Stimulated activated CD8-positive, alpha-beta memory T cell treated with anti-CD3 and anti-CD28 coated beads, Interleukin-7, amount 100 ng/mL, for 48 hours (primary cell): ENCODE results near the gene ANKRD65.
"Not testable (repeated sequence)": the region's sequence is repeated elsewhere in the genome, so short reads cannot be mapped to it uniquely, and the experiment has no call there.

Experiments used
- DNase-seq, 2 donors: peaks; one replicate each; pipeline ENCODE4 v3.0.0-alpha.2; 2020; ENCODE audit warnings: low read depth in 1 of 2; ENCODE audit errors: extremely low read depth in 1 of 2

Gene ANKRD65

DNA sequence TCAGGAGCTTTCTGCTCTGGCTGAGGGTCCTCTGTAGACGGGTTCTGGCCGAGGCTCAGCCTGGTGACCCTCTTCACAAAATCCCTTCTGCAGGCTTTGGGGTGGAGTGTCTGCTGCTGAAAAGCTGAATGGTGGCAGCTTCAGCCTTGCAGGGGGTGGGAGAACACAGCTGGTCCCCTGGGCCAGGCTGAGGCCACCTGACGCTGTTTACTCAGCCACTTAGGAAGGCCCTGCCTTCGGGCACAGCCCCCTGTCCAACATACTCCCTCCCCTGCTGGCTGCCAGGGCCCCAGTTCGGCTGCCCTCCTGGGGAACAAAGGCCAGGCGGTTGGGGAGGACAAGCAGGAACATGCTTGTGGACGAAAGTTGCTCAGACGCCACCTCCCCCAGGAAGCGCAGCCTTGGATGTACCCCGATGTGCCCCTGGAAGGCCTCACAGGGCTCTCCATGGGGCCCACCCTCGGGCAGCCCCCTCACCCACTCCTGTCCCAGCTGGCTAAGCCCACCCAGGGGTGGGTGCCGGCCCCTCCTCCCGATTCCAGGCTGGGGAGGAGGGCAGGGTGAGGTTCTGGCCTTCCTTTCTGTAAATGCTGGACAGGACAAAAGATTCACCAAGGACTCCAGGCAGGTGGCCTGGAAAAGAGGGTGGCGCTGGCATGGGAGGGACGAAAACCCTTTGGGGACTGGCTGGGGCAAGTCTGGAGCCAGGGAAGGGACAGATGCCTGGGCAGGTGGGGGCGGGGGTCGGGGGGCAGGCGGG lies at the start of gene ANKRD65:
ANKRD65 (minus strand) TSS at position 130 of the 760 bp plus-strand sequence. CDS start 271 bp downstream, outside the sequence.
- no peak for DNase-seq

- not testable (repeated sequence) for DNase-seq
These were observed 47.3 kb upstream of the ANKRD65 start for GRCh38 chr1:1468196-1468985.

GRCh38 chr1:1463312-1463711 lies 42.2 kb upstream of the ANKRD65 start:
- no peak for DNase-seq

- no peak for DNase-seq
These were observed 41.4 kb upstream of the ANKRD65 start for GRCh38 chr1:1462318-1462966.

DNA sequence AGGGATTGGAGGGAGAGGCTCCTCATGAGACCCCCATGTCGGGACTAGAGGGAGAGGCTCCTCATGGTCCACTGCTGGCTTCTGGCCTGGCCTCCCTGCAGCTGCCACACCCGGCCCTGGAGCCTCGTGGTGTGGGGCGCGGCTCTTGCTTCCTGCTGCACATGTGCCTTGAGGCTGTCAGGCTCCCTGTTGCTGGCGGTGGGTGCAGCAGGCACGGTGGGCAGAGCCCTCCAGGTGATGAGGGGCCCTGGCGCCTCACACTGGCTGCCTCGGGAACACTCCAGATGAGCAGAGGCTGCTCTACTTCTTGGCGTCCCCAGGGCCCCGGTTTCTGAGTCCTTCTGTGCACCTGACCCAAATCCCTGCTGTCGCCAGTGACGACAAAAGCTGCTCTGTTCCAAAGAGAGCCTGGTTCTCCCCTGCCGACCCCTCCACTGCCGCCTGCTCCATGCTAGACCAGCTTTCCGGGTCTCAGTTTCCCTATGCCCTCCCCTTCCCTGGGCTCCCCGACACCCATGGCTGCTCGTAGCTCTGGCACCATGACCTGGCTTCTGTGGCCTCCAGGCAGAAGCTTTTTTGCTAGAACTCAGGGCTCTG lies 40.7 kb upstream of the ANKRD65 start:
- no peak for DNase-seq

GRCh38 chr1:1460540-1461130 lies 39.6 kb upstream of the ANKRD65 start:
- DNase-seq: no peak

DNA sequence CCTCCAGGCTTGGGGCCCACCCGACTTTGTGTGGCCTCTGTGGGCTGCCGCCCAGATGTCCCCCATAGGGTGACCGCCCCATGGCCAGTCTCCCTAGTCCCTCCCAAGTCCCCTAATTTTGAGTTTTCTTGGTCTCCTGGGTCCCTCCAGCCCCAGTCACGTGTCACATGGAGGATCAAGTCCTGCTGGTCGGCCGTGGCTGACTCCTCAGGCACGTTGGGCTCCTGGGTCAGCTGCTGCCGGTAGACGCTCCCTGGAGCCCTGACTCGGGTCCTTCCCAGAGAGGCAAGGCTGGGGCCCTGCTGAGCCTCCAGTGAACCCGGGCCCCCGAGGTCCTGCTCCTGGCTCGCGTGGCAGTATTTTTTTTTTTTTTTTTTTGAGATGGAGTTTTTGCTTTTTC lies 38.6 kb upstream of the ANKRD65 start:
- DNase-seq: not testable (repeated sequence)

DNA sequence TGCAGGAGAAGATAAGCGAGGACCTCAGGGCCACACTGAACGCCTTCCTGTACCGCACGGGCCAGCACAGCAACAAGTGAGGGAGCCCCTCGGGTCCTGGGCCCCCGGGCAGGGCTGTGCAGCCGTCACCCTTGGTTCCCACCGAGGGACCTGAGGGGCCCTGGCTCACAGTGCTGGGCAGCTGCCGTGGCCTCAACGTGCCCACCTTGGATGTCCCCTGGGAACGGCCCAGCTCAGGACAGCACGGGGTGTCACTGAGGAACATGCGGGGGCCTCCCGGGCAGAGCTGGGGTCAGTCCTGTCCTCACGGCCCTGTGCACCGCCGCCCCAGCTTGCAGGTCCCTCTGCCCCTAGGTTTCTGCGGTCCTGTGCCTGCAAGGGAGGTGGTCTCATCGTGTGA lies 38.1 kb upstream of the ANKRD65 start:
- not testable (repeated sequence) for DNase-seq

GRCh38 chr1:1456683-1457255 lies 35.7 kb upstream of the ANKRD65 start:
- DNase-seq: not testable (repeated sequence)

DNA sequence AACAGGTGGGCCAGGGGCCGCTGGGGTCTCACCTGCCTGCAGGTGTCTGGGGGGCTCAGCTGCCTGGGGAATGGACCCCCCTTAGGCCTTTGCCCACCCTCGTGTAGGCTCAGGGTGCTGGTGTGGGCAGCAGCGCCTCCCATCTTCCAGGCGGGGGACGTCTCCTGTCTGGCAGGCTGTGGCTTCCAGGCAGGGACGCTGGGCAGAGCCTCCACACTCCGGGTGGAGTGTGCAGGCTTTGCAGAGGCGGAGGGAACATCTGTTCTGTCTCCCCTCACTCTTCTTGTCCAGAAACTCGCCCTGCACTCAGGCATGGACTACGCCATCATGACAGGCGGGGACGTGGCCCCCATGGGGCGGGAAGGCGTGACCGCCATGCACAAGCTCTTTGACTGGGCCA lies 34.9 kb upstream of the ANKRD65 start:
- not testable (repeated sequence) for DNase-seq

DNA sequence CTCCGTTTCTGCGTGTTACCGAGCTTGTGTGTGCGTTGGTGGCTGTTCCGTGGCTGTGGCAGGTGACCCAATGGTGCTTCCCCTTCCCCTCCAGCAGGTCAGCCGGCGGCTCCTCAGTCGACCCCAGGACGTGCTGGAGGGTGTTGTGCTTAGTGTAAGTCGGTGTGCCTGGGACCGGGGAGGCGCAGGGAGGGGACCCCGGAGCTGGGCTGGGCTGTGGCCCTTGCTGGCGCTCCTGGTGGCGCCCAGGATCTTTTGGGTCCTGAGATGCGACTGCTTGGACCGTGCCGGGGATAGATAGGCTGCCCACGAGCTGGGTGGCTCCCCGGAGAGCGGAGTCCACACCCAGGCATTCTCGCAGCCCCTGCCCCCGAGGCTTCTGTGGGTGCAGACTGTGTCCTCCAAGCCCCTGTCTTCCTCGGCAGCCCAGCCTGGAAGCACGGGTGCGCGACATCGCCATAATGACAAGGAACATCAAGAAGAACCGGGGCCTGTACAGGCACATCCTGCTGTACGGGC lies 34.3 kb upstream of the ANKRD65 start:
- no peak for DNase-seq

DNA sequence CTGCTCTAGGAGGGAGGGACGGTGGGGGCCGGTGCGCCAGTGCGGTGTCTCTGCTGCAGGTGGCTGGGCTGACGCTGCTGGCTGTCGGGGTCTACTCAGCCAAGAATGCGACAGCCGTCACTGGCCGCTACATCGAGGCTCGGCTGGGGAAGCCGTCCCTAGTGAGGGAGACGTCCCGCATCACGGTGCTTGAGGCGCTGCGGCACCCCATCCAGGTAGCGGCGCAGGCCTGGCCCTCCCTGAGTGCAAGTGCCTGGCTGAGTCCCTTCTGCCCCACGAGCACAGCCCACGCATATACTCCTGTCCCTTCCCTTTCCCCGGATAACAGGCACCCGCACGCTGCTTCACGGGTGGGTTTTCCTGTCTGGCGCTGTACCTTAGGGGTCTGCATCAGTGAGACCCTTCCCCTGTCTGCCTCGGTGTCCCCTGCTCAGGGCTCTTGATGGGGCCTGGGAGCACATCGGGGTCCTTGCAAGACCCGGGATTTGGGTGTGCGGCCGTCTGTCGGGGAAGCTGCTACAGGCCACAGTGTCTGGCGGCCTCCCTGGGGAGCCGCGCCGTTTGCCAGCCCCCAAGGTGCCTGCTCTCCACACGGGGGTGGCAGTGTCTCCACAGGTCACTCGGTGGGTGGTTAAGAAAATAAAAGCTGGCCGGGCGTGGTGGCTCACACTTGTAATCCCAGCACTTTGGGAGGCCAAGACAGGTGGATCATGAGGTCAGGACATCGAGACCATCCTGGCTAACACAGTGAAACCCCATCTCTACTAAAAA lies 33.4 kb upstream of the ANKRD65 start:
- DNase-seq: not testable (repeated sequence)

- DNase-seq: no peak
These were observed 31.8 kb upstream of the ANKRD65 start for GRCh38 chr1:1452882-1453281.

DNA sequence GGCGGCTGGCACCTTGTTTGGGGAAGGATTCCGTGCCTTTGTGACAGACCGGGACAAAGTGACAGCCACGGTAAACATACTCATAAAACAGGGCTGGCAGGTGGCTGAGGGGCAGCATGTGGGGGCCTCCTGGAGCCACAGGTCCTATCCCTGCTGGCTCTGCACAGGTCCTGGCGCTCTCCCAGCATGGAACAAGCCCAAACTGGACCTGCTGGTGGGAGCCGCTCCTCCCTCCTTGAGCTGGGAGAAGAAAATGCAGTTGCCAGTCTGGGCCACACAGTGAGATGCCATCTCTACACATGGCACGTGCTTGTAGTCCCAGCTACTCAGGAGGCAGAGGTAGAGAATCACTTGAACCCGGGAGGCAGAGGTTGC lies 31.3 kb upstream of the ANKRD65 start:
- DNase-seq: not testable (repeated sequence)

GRCh38 chr1:1451696-1452364 lies 30.8 kb upstream of the ANKRD65 start:
- no peak for DNase-seq

DNA sequence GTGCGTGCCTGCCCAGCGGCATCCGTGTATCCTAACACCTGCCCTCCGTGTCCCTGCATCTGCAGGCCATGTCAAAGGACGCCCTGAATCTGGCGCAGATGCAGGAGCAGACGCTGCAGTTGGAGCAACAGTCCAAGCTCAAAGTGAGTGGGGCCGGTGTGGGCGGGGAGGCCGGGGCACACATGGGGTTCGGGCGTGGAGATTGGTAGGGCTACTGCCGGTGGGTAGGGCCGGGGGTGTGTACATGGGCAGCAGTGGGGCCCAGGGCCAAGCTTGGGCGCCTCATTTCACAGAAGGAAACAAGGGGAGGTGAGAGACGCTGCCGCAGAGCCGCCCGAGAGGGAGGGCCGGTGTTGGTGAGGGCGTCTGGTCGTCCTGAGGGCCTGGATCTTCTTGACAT lies 29.5 kb upstream of the ANKRD65 start:
- not testable (repeated sequence) for DNase-seq

DNA sequence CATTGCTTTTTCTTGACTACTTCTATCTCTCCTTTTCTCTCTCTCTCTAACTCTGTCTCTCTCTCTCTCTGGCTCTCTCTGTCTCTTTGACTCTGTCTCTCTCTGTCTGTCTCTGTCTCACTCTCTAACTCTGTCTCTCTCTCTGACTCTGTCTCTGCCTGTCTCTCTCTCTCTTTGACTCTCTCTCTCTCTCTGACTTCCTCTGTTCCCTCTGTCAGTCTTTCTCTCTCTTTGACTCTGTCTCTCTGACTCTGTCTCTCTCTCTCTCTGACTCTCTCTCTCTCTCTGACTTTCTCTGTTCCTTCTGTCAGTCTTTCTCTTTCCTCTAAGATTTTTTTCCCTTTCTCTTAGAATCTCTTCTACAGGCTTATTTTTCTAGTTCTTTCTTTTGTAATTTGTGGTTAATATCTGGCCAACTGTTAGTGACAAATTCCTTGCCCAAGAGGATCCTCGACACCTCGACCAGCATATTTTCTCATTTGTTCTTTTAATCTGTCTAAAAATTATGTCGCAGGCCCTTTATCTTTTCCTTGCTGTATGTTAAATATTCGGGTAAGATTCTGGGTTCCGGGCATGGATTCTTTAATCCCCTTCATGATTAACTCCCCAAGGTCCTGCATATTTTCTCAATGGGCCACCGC lies 28.1 kb upstream of the ANKRD65 start, which contains the start of gene ATAD3C:
ATAD3C (plus strand) TSS at position 591 of the 641 bp plus-strand sequence. CDS start 995 bp downstream, outside the sequence.
- no peak for DNase-seq

DNA sequence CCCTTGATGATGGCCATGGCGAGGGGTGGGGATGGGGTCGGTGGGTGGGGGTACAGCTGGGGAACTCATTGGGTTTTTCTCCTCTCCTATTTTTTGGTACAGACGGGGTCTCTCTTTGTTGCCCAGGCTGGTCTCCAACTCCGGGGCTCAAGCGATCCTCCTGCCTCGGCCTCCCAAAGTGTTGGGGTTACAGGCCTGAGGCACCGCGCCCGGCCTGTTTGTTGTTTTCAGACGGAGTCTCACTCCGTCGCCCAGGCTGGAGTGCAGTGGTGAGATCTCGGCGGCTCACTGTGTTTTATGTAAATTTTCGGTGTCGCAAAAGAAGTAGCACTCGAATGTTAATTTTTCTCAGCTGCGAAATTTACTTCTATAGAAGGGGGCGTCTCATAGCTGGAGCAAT lies 25.6 kb upstream of the ANKRD65 start:
- DNase-seq: not testable (repeated sequence)
